ENCODE results near the gene GSTM4.

DNA sequence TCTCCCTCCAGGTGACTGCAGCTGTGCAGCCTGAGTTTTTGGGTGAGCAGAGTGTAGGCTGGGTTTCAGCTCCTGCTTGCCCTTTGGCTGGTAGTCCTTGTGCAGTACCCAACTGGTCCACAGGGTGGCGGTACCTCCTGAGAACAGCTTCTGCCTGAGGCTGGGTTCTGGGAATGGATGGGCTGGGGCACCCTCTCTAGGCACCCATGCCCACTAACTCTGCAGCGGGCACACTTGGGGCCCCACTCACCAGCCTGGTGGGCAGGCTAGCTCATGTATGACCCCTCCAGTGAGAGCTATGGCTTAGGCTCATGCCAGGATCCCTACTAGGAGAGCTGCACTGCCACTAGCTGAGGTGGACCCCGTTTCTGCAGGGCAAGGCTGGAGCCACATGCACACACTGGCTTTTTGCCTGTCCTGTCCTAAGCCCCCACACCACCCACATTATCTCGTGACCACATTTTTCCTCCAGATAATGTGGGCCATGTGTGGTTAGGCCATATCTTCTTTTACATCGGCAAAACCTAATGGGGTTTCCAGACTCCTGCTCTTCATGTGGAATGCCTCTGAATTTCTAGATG lies 15.5 kb upstream of the GSTM4 start:
- no peak for TF ChIP-seq POLR2A (IDR thresholded peaks at IDR 0.05)
- peak in 5 of 7 experiments; percentile 87 to 99 (median 98) for TF ChIP-seq CTCF (IDR thresholded peaks at IDR 0.05)

Measured in stomach (tissue), 4 donors.